Astrocyte (in vitro differentiated cells and primary cell): ENCODE results near the gene RALGAPA2. TPM values are rescaled to one million over a fixed set of nuclear protein-coding genes. Genes with fewer than 3 reads are reported as not detected.
"Not testable (repeated sequence)": the region's sequence is repeated elsewhere in the genome, so short reads cannot be mapped to it uniquely, and the experiment has no call there.

ENCODE experiments used
- DNase-seq: peaks from one replicate; pipeline ENCODE4 v3.0.0-alpha.2; 2010; ENCODE audit warnings: low read depth
- FAIRE-seq: peaks from 2 replicates; lab custom pipeline; 2011; peaks lifted over from hg19 to GRCh38; lab: Jason Lieb, UNC
- H2AFZ ChIP-seq: 2 replicates; pipeline ENCODE4 v1.6.0; 2012; ENCODE audit warnings: low read depth, low read length, inconsistent platforms
- H3K27ac ChIP-seq: 2 replicates; pipeline ENCODE4 v1.5.1; 2011; ENCODE audit warnings: low read depth, low read length, inconsistent platforms
- H3K27me3 ChIP-seq: 2 replicates; pipeline ENCODE4 v1.6.0; 2011; ENCODE audit warnings: low read length, inconsistent platforms; ENCODE audit not compliant: insufficient read depth
- H3K36me3 ChIP-seq: 2 replicates; pipeline ENCODE4 v1.5.1; 2011; ENCODE audit warnings: low read length, inconsistent platforms; ENCODE audit not compliant: insufficient read depth
- H3K4me1 ChIP-seq: 2 replicates; pipeline ENCODE4 v1.5.1; 2011; ENCODE audit warnings: low read length, inconsistent platforms; ENCODE audit not compliant: insufficient read depth
- H3K4me2 ChIP-seq: 2 replicates; pipeline ENCODE4 v1.6.0; 2012; ENCODE audit warnings: low read length, inconsistent platforms
- H3K4me3 ChIP-seq: 2 replicates; pipeline ENCODE4 v1.5.1; 2011; ENCODE audit warnings: low read depth, mild to moderate bottlenecking, low read length, inconsistent platforms; ENCODE audit not compliant: insufficient read depth
- H3K79me2 ChIP-seq: 2 replicates; pipeline ENCODE4 v1.6.0; 2012; ENCODE audit warnings: mild to moderate bottlenecking, low read length, inconsistent platforms; ENCODE audit not compliant: insufficient read depth
- H3K9ac ChIP-seq: 2 replicates; pipeline ENCODE4 v1.6.0; 2012; ENCODE audit warnings: mild to moderate bottlenecking, low read length, inconsistent platforms
- H3K9me3 ChIP-seq: 2 replicates; pipeline ENCODE4 v1.5.1; 2012; ENCODE audit warnings: low read depth, mild to moderate bottlenecking, low read length, inconsistent platforms; ENCODE audit not compliant: insufficient read depth
- H4K20me1 ChIP-seq: 2 replicates; pipeline ENCODE4 v1.6.0; 2012; ENCODE audit warnings: low read length, inconsistent platforms; ENCODE audit not compliant: insufficient read depth
- H3K27ac Mint-ChIP-seq: one replicate; pipeline ENCODE4 v1.8.0; 2021; ENCODE audit warnings: mild to moderate bottlenecking, mixed read lengths; ENCODE audit not compliant: unreplicated experiment
- H3K27me3 Mint-ChIP-seq: one replicate; pipeline ENCODE4 v1.8.0; 2021; ENCODE audit warnings: low read depth, mixed read lengths; ENCODE audit not compliant: unreplicated experiment
- H3K36me3 Mint-ChIP-seq: one replicate; pipeline ENCODE4 v1.8.0; 2021; ENCODE audit warnings: low read depth, mixed read lengths; ENCODE audit not compliant: unreplicated experiment
- H3K4me1 Mint-ChIP-seq: one replicate; pipeline ENCODE4 v1.8.0; 2021; ENCODE audit warnings: low read depth, mixed read lengths; ENCODE audit not compliant: unreplicated experiment
- H3K4me3 Mint-ChIP-seq: one replicate; pipeline ENCODE4 v1.8.0; 2021; ENCODE audit warnings: mild to moderate bottlenecking, moderate library complexity, mixed read lengths; ENCODE audit not compliant: unreplicated experiment
- H3K9me3 Mint-ChIP-seq: one replicate; pipeline ENCODE4 v1.8.0; 2021; ENCODE audit warnings: mild to moderate bottlenecking, mixed read lengths; ENCODE audit not compliant: unreplicated experiment
- CTCF ChIP-seq: IDR thresholded peaks from 2 replicates; pipeline ENCODE4 v1.5.1; 2011; ENCODE audit warnings: low read depth, mild to moderate bottlenecking, inconsistent platforms, low read length, moderate library complexity; ENCODE audit not compliant: insufficient read depth
- EZH2 ChIP-seq: IDR thresholded peaks from 2 replicates; pipeline ENCODE4 v1.6.1; 2012; ENCODE audit warnings: mild to moderate bottlenecking, low read length, inconsistent platforms; ENCODE audit not compliant: insufficient read depth
- total RNA-seq: library from RNA; stranded (reverse); gene quantifications from 2 replicates; pipeline ENCODE4 v1.2.1, GENCODE V29; 2021

Gene RALGAPA2
- total RNA-seq, 1 donor from 2014 or later: 6.6 TPM

- no peak for TF ChIP-seq CTCF
- no peak for TF ChIP-seq EZH2
- Mint-ChIP-seq H3K4me1 (peaks cover 4% of the 10 kb centered on the region), H3K9me3 (peaks cover 2% of the 10 kb centered on the region), H3K36me3 (no peaks in the 10 kb centered on the region), H3K4me3 (no peak overlapping the region), H3K27me3 (no peaks in the 10 kb centered on the region), H3K27ac (no peak overlapping the region)
- DNase-seq: no peak
- Histone ChIP-seq H3K79me2 (no peaks in the 10 kb centered on the region), H3K27me3 (no peaks in the 10 kb centered on the region), H3K9me3 (no peaks in the 10 kb centered on the region), H3K4me2 (no peak overlapping the region), H3K27ac (no peak overlapping the region), H3K36me3 (no peaks in the 10 kb centered on the region), H3K4me3 (no peak overlapping the region), H3K9ac (no peak overlapping the region), H2AFZ (no peak overlapping the region), H4K20me1 (no peaks in the 10 kb centered on the region), H3K4me1 (peaks cover 5% of the 10 kb centered on the region)
- no peak for FAIRE-seq
Observed at GRCh38 chr20:20547876-20548266, 164.6 kb downstream of the RALGAPA2 start.

GRCh38 chr20:20547221-20547875 is 165.1 kb downstream of the RALGAPA2 start:
- FAIRE-seq (no peak), DNase-seq (peak; percentile 73)
- Histone ChIP-seq H4K20me1 (no peaks in the 10 kb centered on the region), H3K36me3 (no peaks in the 10 kb centered on the region), H3K9me3 (no peaks in the 10 kb centered on the region), H3K79me2 (no peaks in the 10 kb centered on the region), H3K4me1 (peaks cover 5% of the 10 kb centered on the region), H3K27me3 (no peaks in the 10 kb centered on the region), H3K9ac (no peak overlapping the region), H3K4me3 (no peak overlapping the region), H2AFZ (no peak overlapping the region), H3K4me2 (no peak overlapping the region), H3K27ac (no peak overlapping the region)
- H3K4me1 Mint-ChIP-seq: peaks cover 4% of the 10 kb centered on the region
- no peaks in the 10 kb centered on the region for H3K27me3 Mint-ChIP-seq
- H3K4me3 Mint-ChIP-seq: no peak overlapping the region
- no peak overlapping the region for H3K27ac Mint-ChIP-seq
- H3K36me3 Mint-ChIP-seq: no peaks in the 10 kb centered on the region
- peaks cover 2% of the 10 kb centered on the region for H3K9me3 Mint-ChIP-seq
- no peak for TF ChIP-seq CTCF

- no peaks in the 10 kb centered on the region for H3K36me3 ChIP-seq
- Mint-ChIP-seq H3K27me3 (no peaks in the 10 kb centered on the region), H3K27ac (no peak overlapping the region), H3K9me3 (peaks cover 2% of the 10 kb centered on the region), H3K4me1 (peaks cover 4% of the 10 kb centered on the region), H3K4me3 (no peak overlapping the region), H3K36me3 (no peaks in the 10 kb centered on the region)
- no peak overlapping the region for H3K27ac ChIP-seq
- TF ChIP-seq CTCF: no peak
- no peak for TF ChIP-seq EZH2
- no peak overlapping the region for H2AFZ ChIP-seq
- DNase-seq (no peak), FAIRE-seq (no peak)
- H3K4me2 ChIP-seq: no peak overlapping the region
- no peaks in the 10 kb centered on the region for H4K20me1 ChIP-seq
- peaks cover 5% of the 10 kb centered on the region for H3K4me1 ChIP-seq
- H3K4me3 ChIP-seq: no peak overlapping the region
- no peaks in the 10 kb centered on the region for H3K27me3 ChIP-seq
- no peak overlapping the region for H3K9ac ChIP-seq
- H3K9me3 ChIP-seq: no peaks in the 10 kb centered on the region
- H3K79me2 ChIP-seq: no peaks in the 10 kb centered on the region
Observed at GRCh38 chr20:20546402-20546801, 166.0 kb downstream of the RALGAPA2 start.

- not testable (repeated sequence) for H3K27ac ChIP-seq, H3K9me3 ChIP-seq, H3K9ac ChIP-seq, H3K27me3 ChIP-seq, H3K4me1 ChIP-seq, H3K9me3 Mint-ChIP-seq, H4K20me1 ChIP-seq, H3K27ac Mint-ChIP-seq, H3K4me2 ChIP-seq, DNase-seq, H3K79me2 ChIP-seq, H3K36me3 ChIP-seq, H3K4me3 Mint-ChIP-seq, H2AFZ ChIP-seq, H3K4me3 ChIP-seq, H3K36me3 Mint-ChIP-seq, H3K4me1 Mint-ChIP-seq, FAIRE-seq, H3K27me3 Mint-ChIP-seq
Observed at GRCh38 chr20:20543348-20543747, 169.1 kb downstream of the RALGAPA2 start.
